SK-N-SH (cell line): Measurements from ENCODE around the gene KCNJ3. TPM values are rescaled to one million over a fixed set of nuclear protein-coding genes. Genes with fewer than 3 reads are reported as not detected.

ENCODE experiments used
- CTCF ChIA-PET: fragments of 300-600, 350-600 bp; formaldehyde crosslinking; extraction: SDS; loops from one replicate; lab custom pipeline; 2021; lab: Yijun Ruan, JAX
- POLR2A ChIA-PET: fragments of 350-600 bp; sonication (Branson Sonifier 250); formaldehyde crosslinking; extraction: SDS; loops from one replicate; lab custom pipeline; 2020; ENCODE audit warnings: antibody characterized with exemption, inconsistent platforms; lab: Yijun Ruan, JAX
- DNase-seq: peaks from one replicate; pipeline ENCODE4 v3.0.0; 2012
- H2AFZ ChIP-seq: fragments of 200-600 bp; sonication (generic); 2 replicates; pipeline ENCODE4 v1.8.1; 2016; ENCODE audit warnings: antibody characterized with exemption, mild to moderate bottlenecking, low read depth
- H3F3A ChIP-seq: fragments of 200-600 bp; sonication (generic); replicated peaks from 2 replicates; pipeline ENCODE3; 2016; ENCODE audit warnings: antibody characterized with exemption, mild to moderate bottlenecking; ENCODE audit not compliant: insufficient read depth
- H3K27ac ChIP-seq, 2 experiments: fragments of 200-500 bp in 1 of 2; fragments of 200-600 bp in 1 of 2; sonication (Bioruptor generic) in 1 of 2; sonication (generic), shearing (Covaris generic) in 1 of 2; 2 replicates each; pipeline versions ENCODE4 v1.5.1 to v1.6.1; 2014 to 2016; ENCODE audit warnings: low read depth in 2 of 2, inconsistent platforms in 1 of 2, low read length in 1 of 2, mild to moderate bottlenecking in 1 of 2, mixed read lengths in 1 of 2
- H3K27me3 ChIP-seq: fragments of 200-600 bp; sonication (generic), shearing (Covaris generic); 2 replicates; pipeline ENCODE4 v1.6.1; 2016; ENCODE audit warnings: mixed run types; ENCODE audit not compliant: insufficient read depth
- H3K36me3 ChIP-seq, 2 experiments: fragments of 200-500 bp in 1 of 2; fragments of 200-600 bp in 1 of 2; sonication (Bioruptor generic) in 1 of 2; sonication (generic) in 1 of 2; replicated peaks in 1 of 2; 2 replicates each; pipeline versions ENCODE3 to v1.5.1; 2014 to 2016; ENCODE audit warnings: low read length in 1 of 2, mild to moderate bottlenecking in 1 of 2; ENCODE audit not compliant: insufficient read depth in 2 of 2, control insufficient read depth in 1 of 2
- H3K4me1 ChIP-seq, 2 experiments: fragments of 200-500 bp in 1 of 2; fragments of 200-600 bp in 1 of 2; sonication (Bioruptor generic) in 1 of 2; sonication (generic), shearing (Covaris generic) in 1 of 2; 2 replicates each; pipeline versions ENCODE4 v1.5.1 to v1.6.1; 2014 to 2016; ENCODE audit warnings: low read depth in 1 of 2, low read length in 1 of 2, mixed run types in 1 of 2; ENCODE audit not compliant: insufficient read depth in 2 of 2, control insufficient read depth in 1 of 2
- H3K4me2 ChIP-seq: fragments of 200-600 bp; sonication (generic), shearing (Covaris generic); 2 replicates; pipeline ENCODE4 v1.6.1; 2017; ENCODE audit warnings: mixed run types
- H3K4me3 ChIP-seq, 2 experiments: fragments of 200-500 bp in 1 of 2; fragments of 200-600 bp in 1 of 2; sonication (Bioruptor generic) in 1 of 2; sonication (generic), shearing (Covaris generic) in 1 of 2; 2 replicates each; pipeline versions ENCODE4 v1.5.1 to v1.8.1; 2014 to 2016; ENCODE audit warnings: low read depth in 2 of 2, inconsistent platforms in 1 of 2, low read length in 1 of 2, mild to moderate bottlenecking in 1 of 2, mixed read lengths in 1 of 2, moderate library complexity in 1 of 2
- H3K79me2 ChIP-seq: fragments of 200-600 bp; sonication (generic); 2 replicates; pipeline ENCODE4 v1.8.1; 2017; ENCODE audit warnings: mild to moderate bottlenecking; ENCODE audit not compliant: insufficient read depth
- H3K9ac ChIP-seq: fragments of 200-600 bp; sonication (generic); 2 replicates; pipeline ENCODE4 v1.6.1; 2017; ENCODE audit warnings: mixed run types
- H3K9me2 ChIP-seq: fragments of 200-600 bp; sonication (generic); 2 replicates; pipeline ENCODE4 v1.6.1; 2017; ENCODE audit warnings: mixed run types
- H3K9me3 ChIP-seq: fragments of 200-600 bp; sonication (generic); 2 replicates; pipeline ENCODE4 v1.6.1; 2017; ENCODE audit warnings: mixed run types, mild to moderate bottlenecking, moderate library complexity
- H4K20me1 ChIP-seq: fragments of 200-600 bp; sonication (generic); 2 replicates; pipeline ENCODE4 v1.6.1; 2017; ENCODE audit warnings: mild to moderate bottlenecking, mixed run types; ENCODE audit not compliant: insufficient read depth
- FOXM1 ChIP-seq: IDR thresholded peaks from 2 replicates; pipeline ENCODE4 v1.4.0; 2012; ENCODE audit warnings: low read depth, mild to moderate bottlenecking
- GATA2 ChIP-seq: sonication (generic); formaldehyde crosslinking; IDR thresholded peaks from 2 replicates; pipeline ENCODE4 v1.5.0; 2020; ENCODE audit warnings: mild to moderate bottlenecking, missing genetic modification reagents
- JUND ChIP-seq: IDR thresholded peaks from 2 replicates; pipeline ENCODE4 v1.4.0; 2012
- NRF1 ChIP-seq: IDR thresholded peaks from 2 replicates; pipeline ENCODE4 v1.6.1; 2012; ENCODE audit warnings: low read depth, mild to moderate bottlenecking, low read length
- POLR2AphosphoS5 ChIP-seq: IDR thresholded peaks from 2 replicates; pipeline ENCODE4 v1.6.1; 2012; ENCODE audit warnings: low read depth, low read length
- SMC3 ChIP-seq: IDR thresholded peaks from 2 replicates; pipeline ENCODE4 v1.6.1; 2012; ENCODE audit warnings: low read depth, low read length, improper control_type of control experiment
- WGBS: methylation state at CpG from one replicate; pipeline ENCODE4 v1.1.6; 2017; ENCODE audit warnings: low lambda C conversion rate; 5-methylcytosine and 5-hydroxymethylcytosine counted together
- polyA plus RNA-seq, 3 experiments: library from polyadenylated mRNA; depleted of rRNA; stranded (reverse); fragments of >200 nt; gene quantifications; 2 replicates each; pipeline ENCODE4 v1.2.3, GENCODE V29; 2012
- TF ChIP-seq, protein P1 (sequence below): IDR thresholded peaks from 2 replicates; pipeline ENCODE4 v1.4.0; 2012; ENCODE audit warnings: low read depth, borderline replicate concordance
- TF ChIP-seq, protein P2 (sequence below): IDR thresholded peaks from 2 replicates; pipeline ENCODE4 v1.4.0; 2012; ENCODE audit warnings: low read depth, borderline replicate concordance
- TF ChIP-seq, protein P3 (sequence below): fragments of 200-600 bp; sonication (generic); IDR thresholded peaks from 2 replicates; pipeline ENCODE4 v1.6.1; 2017; ENCODE audit warnings: antibody characterized with exemption, mild to moderate bottlenecking, moderate library complexity
- TF ChIP-seq, protein P4 (sequence below): IDR thresholded peaks from 2 replicates; pipeline ENCODE4; 2012
- TF ChIP-seq, protein P5 (sequence below): IDR thresholded peaks from 2 replicates; pipeline ENCODE4 v1.4.0; 2012; ENCODE audit warnings: low read depth

Gene KCNJ3
- polyA plus RNA-seq, 1 of the 3 experiments (the other 2 are of a cell fraction), result not detected

DNA sequence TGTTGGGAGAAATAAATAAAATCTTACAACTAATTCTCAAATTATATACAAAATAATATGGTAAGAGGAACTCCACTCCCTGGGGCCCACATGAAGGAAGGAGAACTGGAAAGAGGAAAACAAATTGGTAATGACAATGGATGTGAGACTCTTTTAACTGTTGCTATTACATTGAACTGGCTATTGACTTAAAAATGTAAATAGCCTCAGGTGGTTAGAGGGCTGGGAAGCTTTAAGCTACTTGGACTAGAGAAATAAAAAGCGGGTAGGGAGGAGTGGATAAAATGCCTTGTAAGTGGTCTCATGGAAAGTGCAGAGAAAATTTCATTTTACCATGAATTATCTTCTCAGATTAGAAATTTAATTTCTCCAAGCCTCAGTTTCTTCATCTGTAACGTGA lies 64.1 kb downstream of the KCNJ3 start (continued):
- TF ChIP-seq, protein P1, sequence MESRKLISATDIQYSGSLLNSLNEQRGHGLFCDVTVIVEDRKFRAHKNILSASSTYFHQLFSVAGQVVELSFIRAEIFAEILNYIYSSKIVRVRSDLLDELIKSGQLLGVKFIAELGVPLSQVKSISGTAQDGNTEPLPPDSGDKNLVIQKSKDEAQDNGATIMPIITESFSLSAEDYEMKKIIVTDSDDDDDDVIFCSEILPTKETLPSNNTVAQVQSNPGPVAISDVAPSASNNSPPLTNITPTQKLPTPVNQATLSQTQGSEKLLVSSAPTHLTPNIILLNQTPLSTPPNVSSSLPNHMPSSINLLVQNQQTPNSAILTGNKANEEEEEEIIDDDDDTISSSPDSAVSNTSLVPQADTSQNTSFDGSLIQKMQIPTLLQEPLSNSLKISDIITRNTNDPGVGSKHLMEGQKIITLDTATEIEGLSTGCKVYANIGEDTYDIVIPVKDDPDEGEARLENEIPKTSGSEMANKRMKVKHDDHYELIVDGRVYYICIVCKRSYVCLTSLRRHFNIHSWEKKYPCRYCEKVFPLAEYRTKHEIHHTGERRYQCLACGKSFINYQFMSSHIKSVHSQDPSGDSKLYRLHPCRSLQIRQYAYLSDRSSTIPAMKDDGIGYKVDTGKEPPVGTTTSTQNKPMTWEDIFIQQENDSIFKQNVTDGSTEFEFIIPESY, result no peak
- TF ChIP-seq FOXM1, result no peak
- TF ChIP-seq, protein P2, sequence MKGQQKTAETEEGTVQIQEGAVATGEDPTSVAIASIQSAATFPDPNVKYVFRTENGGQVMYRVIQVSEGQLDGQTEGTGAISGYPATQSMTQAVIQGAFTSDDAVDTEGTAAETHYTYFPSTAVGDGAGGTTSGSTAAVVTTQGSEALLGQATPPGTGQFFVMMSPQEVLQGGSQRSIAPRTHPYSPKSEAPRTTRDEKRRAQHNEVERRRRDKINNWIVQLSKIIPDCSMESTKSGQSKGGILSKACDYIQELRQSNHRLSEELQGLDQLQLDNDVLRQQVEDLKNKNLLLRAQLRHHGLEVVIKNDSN, result no peak

DNA sequence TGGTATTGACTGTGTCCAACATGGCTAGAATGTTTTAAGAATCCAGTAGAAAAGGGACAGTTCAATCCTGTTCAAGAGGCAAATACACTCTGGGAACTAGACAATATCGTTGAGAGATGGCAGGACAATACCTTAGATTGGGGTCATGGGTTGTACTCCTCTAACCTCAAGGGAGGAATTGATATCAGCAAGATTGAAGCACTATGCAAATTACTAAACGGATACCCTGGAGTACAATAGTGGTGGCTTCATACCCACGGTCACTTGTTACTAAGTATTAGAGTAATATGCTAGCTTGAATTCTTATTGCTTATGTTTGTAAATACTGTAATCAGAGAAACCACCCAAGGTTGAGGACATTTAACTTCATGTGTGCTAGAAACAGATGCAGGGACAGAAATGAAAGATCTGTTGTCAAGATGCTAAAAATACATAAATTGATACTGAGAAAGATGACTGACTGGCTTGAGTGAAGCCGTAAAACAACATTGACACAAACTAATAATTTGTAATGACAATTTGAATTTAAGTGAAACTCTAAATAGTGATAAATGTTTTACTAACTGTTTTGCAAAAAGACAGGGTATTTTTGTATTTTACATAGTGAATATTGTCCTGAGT lies 73.3 kb downstream of the KCNJ3 start:
- TF ChIP-seq, protein P3, sequence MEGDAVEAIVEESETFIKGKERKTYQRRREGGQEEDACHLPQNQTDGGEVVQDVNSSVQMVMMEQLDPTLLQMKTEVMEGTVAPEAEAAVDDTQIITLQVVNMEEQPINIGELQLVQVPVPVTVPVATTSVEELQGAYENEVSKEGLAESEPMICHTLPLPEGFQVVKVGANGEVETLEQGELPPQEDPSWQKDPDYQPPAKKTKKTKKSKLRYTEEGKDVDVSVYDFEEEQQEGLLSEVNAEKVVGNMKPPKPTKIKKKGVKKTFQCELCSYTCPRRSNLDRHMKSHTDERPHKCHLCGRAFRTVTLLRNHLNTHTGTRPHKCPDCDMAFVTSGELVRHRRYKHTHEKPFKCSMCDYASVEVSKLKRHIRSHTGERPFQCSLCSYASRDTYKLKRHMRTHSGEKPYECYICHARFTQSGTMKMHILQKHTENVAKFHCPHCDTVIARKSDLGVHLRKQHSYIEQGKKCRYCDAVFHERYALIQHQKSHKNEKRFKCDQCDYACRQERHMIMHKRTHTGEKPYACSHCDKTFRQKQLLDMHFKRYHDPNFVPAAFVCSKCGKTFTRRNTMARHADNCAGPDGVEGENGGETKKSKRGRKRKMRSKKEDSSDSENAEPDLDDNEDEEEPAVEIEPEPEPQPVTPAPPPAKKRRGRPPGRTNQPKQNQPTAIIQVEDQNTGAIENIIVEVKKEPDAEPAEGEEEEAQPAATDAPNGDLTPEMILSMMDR, result no peak
- TF ChIP-seq GATA2 (CRISPR knock-in tag) (no peak), SMC3 (no peak), POLR2AphosphoS5 (no peak), NRF1 (no peak), JUND (no peak)
- TF ChIP-seq, protein P4, sequence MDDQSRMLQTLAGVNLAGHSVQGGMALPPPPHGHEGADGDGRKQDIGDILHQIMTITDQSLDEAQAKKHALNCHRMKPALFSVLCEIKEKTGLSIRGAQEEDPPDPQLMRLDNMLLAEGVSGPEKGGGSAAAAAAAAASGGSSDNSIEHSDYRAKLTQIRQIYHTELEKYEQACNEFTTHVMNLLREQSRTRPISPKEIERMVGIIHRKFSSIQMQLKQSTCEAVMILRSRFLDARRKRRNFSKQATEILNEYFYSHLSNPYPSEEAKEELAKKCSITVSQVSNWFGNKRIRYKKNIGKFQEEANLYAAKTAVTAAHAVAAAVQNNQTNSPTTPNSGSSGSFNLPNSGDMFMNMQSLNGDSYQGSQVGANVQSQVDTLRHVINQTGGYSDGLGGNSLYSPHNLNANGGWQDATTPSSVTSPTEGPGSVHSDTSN, result no peak
- TF ChIP-seq, protein P1, result no peak
- TF ChIP-seq, protein P5, sequence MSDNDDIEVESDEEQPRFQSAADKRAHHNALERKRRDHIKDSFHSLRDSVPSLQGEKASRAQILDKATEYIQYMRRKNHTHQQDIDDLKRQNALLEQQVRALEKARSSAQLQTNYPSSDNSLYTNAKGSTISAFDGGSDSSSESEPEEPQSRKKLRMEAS, result no peak
- no peak overlapping the region for H3K9ac ChIP-seq
- H3K27ac ChIP-seq, result no peak overlapping the region
- H3K9me2 ChIP-seq, result no peaks in the 10 kb centered on the region
- WGBS, result 29% methylated on average over 4 of the region's 4 CpGs
- no peak overlapping the region for H3K4me2 ChIP-seq
- CTCF ChIA-PET, result no interaction called here
- H3K9me3 ChIP-seq, result no peaks in the 10 kb centered on the region
- POLR2A ChIA-PET, result no interaction called here
- no peaks in the 10 kb centered on the region for H3K79me2 ChIP-seq
- DNase-seq, result no peak
- no peaks in the 10 kb centered on the region for H4K20me1 ChIP-seq
- H3K27me3 ChIP-seq, result no peaks in the 10 kb centered on the region
- no peaks in the 10 kb centered on the region for H3K36me3 ChIP-seq
- no peaks in the 10 kb centered on the region for H3F3A ChIP-seq
- H3K4me1 ChIP-seq, result no peaks in the 10 kb centered on the region
- H2AFZ ChIP-seq, result no peak overlapping the region
- H3K4me3 ChIP-seq, result no peak overlapping the region
